Activated CD8-positive, alpha-beta memory T cell treated with anti-CD3 and anti-CD28 coated beads for 36 hours (primary cell): ENCODE measurements around the gene CMTM7. TPM values are rescaled to one million over a fixed set of nuclear protein-coding genes. Genes with fewer than 3 reads are reported as not detected.
"Not testable (repeated sequence)": the region's sequence is repeated elsewhere in the genome, so short reads cannot be mapped to it uniquely, and the experiment has no call there.

ENCODE experiments used
- CTCF ChIA-PET: fragments of 350-600 bp; sonication (Branson Sonifier 250); formaldehyde crosslinking; loops from one replicate; lab custom pipeline; 2021; ENCODE audit warnings: antibody characterized with exemption; lab: Charles Lee
- POLR2A ChIA-PET: fragments of 350-600 bp; sonication (Branson Sonifier 250); formaldehyde crosslinking; loops from one replicate; lab custom pipeline; 2021; ENCODE audit warnings: antibody characterized with exemption; lab: Charles Lee
- total RNA-seq, 2 experiments: library from RNA; stranded (reverse); gene quantifications; one replicate each; pipeline ENCODE4 v1.2.3, GENCODE V29; 2021

Gene CMTM7
- total RNA-seq, 2 experiments from 2014 or later, result 44.2 to 47.6 TPM

DNA sequence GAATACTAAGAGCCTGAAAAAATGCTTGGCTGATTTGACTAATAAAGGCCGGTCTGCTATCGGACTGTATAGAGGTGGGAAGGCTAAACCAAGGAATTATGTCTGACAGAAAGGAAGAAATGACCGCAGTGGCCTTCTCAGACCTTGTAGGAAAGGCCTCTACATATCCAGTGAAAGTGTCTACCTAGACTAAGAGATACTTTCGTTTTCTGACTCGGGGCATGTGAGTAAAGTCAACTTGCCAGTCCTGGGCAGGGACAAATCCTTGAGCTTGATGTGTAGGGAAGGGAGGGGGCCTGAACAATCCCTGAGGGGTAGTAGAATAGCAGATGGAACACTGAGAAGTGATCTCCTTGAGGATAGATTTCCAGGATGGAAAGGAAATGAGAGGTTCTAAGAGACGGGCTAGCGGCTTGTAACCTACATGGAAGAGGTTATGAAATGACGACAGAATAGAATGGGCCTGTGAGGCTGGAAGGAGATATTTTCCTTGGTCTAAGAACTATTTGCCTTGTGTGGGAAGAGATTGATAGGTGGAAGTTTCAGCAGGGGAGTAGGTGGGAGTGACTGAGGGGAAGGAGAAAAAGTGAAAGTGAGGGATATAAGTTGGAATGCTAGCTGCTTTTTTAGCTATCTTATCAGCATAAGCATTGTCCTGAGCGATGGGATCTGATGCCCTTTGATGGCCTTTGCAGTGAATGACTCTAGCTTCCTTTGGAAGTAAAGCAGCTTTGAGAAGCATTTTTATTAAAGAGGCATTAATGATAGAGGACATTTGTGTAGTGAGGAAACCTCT, 70.7 kb downstream of the CMTM7 start:
- CTCF ChIA-PET, result interaction anchor here (0.9 to 1.1 kb wide), 2 partner anchors 28 to 64 kb away, joined by 3 read pairs; no protein-coding TSS in a partner anchor
- POLR2A ChIA-PET, result not testable (repeated sequence)

DNA sequence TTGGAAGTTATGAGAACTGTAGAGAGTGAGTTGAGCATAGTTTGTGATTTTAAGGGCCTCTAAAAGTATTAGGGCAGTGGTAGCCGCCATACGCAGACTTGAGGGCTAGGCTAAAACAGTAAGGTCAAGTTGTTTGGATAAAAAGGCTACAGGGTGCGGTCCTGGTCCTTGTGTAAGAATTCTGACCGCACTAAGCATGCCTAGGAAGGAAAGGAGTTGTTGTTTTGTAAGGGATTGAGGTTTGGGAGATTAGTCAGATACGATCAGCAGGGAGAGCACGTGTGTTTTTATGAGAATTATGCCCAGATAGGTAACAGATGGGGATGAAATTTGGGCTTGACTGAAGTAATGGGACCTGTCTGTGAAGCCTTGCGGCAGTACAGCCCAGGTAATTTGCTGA, 71.8 kb downstream of the CMTM7 start:
- CTCF ChIA-PET, POLR2A ChIA-PET: not testable (repeated sequence)

DNA sequence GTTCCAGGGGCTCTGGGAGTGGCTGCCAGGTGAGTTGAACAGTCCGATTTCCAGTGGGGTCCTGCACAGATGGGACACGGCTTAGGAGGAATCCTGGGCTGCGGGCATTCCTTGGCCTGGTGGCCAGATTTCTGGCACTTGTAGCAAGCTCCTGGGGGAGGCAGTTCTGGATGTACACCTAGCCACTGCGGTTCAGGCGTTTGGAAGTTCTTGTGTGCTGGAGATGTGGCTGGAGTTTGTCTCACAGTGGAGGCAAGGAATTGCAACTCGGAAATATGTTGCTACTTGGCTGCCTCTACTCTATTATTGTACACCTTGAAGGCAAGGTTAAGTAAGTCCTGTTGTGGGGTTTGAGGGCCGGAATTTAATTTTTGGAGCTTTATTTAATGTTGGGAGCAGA, 73.1 kb downstream of the CMTM7 start:
- CTCF ChIA-PET, result not testable (repeated sequence)

DNA sequence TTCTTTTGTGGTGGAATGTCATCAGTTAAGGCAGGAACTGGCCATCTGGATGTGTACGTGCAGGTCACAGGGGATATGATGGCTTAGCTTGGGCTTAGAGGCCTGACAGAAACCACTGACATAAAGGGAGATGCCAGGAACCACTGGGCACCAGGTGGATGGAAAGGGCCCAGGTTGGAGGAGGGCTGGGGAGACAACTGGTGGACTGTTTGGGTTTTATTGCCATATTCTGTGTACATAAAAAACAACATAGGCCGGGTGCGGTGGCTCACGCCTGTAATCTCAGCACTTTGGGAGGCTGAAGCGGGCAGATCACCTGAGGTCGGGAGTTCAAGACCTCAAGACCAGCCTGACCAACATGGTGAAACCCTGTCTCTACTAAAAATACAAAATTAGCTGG, 75.2 kb downstream of the CMTM7 start:
- POLR2A ChIA-PET, result not testable (repeated sequence)

More for the DNA sequence above, 73.1 kb downstream of the CMTM7 start:
- POLR2A ChIA-PET, result not testable (repeated sequence)

DNA sequence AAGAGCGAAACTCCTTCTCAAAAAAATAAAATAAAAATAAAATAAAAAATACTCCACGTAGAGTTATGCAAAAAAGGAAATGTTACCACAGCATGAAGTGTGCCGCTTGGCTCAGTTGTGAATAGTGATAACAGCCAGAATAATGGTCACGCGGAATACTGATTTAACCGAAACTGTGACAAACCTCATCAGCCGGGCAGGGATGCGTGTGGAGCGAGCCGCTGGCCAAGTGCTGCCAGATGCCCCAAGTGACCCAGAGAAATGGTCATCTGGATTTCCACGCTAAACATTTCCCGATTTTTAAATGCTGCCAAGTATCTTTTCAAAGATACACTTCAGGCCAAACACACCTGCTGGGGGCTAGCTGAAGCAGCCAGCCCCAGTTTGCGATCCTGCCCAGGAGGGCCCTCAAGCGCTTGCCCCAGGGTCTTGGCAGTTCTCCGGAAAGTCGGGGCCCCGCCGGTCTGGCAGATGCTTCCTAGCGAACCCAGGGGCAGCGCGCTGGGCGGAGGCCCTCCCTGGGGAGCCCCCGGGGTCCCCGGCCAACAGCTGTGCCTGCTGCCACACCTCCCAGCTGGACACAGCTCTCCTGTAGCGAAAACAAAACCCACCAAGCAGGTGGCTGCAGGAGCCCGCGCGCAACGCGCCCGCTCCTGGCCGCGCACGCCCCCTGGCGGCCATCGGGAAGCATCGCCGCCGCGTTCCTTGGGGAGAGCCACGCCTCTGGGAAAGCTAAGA, 75.8 kb downstream of the CMTM7 start:
- CTCF ChIA-PET, result interaction anchor here (0.6 to 3.8 kb wide), 31 partner anchors 8 to 291 kb away, joined by 3 to 43 read pairs (median 5); partner anchors contain the start of gene CMTM7
- POLR2A ChIA-PET, result interaction anchor here (0.6 to 1.0 kb wide), 2 partner anchors 12 to 32 kb away, joined by 3 to 4 read pairs; no protein-coding TSS in a partner anchor

More for the DNA sequence above, 75.2 kb downstream of the CMTM7 start:
- CTCF ChIA-PET, result interaction anchor here (1.1 to 3.8 kb wide), 8 partner anchors 11 to 91 kb away, joined by 3 to 43 read pairs (median 8); partner anchors contain the start of gene CMTM7

DNA sequence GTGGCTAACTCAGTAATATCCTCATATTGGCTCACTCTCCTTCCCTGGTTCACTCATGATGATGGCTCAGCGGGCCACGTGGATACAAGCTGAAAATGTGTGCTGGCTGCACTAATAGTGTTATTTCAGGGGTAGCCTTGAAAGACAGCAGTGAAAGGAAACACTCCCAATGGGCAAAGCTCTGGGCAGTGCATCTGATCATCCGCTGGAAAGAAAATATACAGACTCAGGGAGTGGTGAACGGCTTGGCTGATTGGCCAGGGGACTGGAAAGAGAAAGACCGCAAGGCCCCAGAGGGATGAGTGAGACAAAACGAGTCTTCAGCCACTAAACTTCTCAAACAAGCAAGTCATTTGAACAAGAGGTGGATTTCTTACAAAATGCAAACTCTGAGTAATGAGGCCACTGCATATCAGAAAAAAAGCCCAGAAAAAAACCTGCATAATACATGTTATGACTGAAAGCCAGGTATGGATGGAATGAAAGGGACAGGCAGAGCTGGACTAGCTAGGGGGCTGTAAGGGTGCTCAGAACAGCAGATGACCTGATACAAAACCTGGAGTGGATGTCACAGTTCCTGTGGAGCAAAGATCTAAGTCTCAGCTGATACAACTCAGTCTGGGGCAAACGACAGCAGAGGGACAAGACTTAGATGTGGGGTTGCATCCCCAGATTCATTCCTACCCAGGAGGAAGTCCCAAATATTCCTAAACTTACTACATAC, 77.7 kb downstream of the CMTM7 start:
- CTCF ChIA-PET, result interaction anchor here (1.0 to 3.8 kb wide), 5 partner anchors 14 to 94 kb away, joined by 3 to 43 read pairs (median 12); no protein-coding TSS in a partner anchor
- POLR2A ChIA-PET, result interaction anchor here (0.9 kb wide), 1 partner anchor 30 kb away, joined by 3 read pairs; no protein-coding TSS in a partner anchor

DNA sequence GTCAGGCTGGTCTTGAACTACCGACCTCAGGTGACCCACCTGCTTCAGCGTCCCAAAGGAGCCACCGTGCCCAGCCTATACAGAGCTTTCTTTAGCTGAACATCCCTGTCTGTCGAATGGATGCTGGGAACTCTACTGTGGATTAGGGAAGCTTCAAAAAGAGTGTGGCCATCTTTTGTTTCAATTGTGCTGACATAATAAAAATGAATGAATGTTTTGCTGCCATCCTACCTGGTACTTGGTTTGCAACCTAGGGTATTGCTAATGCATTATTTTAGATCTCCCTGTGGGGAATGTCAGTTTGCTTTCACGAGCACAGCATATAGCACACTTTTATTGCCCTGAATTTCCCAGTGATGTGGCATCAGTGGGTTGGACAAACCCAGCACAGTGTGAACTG, 78.7 kb downstream of the CMTM7 start:
- ChIA-PET POLR2A (interaction anchor here (0.6 to 0.9 kb wide), 4 partner anchors 31 to 310 kb away, joined by 3 to 10 read pairs (median 5); no protein-coding TSS in a partner anchor), CTCF (interaction anchor here (1.6 to 3.8 kb wide), 2 partner anchors 15 to 95 kb away, joined by 3 to 43 read pairs; no protein-coding TSS in a partner anchor)

DNA sequence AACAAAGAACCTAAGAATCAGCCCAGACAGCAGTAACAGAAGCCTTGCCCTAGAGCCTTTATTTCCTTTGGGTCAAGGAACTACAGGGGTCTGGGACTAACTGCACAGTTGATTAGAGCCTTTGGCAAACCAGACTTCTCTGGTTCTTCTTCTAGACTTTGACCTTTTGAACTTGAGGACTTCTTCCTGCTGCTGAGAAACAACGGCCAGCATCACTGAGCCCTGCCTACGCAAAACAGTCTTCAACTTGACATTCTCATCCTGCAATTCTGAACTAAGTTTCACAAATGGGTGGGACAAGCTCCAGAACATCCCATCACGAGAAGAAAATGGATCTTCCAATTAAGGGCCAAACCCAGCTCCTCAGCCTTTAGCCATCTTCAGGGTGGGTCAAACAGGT, 79.6 kb downstream of the CMTM7 start:
- ChIA-PET CTCF (no interaction called here), POLR2A (interaction anchor here (0.6 kb wide), 1 partner anchor 191 kb away, joined by 7 read pairs; no protein-coding TSS in a partner anchor)

DNA sequence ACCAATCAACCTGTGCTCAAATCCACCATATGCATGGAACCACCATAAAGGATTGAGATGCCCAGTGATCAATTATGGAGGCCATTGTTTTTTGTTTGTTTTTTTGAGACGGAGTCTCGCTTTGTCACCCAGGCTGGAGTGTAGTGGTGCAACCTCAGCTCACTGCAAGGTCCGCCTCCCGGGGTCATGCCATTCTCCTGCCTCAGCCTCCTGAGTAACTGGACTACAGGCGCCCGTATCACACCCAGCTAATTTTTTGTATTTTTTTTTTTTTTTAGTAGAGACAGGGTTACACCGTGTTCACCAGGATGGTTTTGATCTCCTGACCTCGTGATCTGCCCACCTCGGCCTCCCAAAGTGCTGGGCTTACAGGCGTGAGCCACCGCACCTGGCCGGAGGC, 80.5 kb downstream of the CMTM7 start:
- POLR2A ChIA-PET, CTCF ChIA-PET: not testable (repeated sequence)

DNA sequence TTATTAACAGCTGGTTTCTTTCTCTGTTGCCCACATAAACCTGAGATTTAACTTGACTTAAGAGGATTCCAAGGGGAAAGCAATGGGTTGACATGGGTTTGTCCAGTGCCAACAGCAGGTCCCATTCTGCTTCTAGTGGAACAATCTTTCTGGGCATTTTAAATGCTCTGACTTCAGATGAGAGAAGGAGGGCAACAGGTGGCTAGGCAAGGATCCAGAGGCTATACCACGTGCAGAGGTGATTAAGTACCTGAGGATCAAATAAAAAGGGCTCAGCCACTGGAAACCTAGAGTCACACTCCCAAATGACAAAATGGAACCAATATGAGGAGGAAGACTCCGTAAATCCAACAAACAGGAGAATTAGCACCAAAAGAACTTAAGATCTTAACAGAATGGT, 82.5 kb downstream of the CMTM7 start:
- POLR2A ChIA-PET, result no interaction called here
- CTCF ChIA-PET, result no interaction called here

DNA sequence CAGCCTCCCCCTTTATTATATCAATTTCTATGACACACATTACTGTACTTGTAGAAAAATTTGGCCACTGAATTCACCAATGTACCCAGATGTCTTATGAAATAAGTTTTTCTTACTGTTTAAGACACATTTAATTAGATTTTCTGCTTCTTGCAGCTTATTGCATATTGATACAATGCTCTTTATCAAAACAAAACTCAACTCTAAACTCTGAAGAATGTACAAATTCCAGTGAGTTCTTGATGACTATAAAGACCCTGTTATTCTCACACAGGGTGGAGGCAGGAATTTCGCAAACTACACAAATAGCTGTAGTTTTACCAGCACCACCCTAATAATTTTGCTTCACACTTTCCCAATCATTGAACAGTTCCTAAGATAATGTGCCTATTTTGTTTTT, 89.0 kb downstream of the CMTM7 start:
- CTCF ChIA-PET, result interaction anchor here (1.6 to 2.2 kb wide), 2 partner anchors 13 to 105 kb away, joined by 3 to 8 read pairs; no protein-coding TSS in a partner anchor
- POLR2A ChIA-PET, result no interaction called here

DNA sequence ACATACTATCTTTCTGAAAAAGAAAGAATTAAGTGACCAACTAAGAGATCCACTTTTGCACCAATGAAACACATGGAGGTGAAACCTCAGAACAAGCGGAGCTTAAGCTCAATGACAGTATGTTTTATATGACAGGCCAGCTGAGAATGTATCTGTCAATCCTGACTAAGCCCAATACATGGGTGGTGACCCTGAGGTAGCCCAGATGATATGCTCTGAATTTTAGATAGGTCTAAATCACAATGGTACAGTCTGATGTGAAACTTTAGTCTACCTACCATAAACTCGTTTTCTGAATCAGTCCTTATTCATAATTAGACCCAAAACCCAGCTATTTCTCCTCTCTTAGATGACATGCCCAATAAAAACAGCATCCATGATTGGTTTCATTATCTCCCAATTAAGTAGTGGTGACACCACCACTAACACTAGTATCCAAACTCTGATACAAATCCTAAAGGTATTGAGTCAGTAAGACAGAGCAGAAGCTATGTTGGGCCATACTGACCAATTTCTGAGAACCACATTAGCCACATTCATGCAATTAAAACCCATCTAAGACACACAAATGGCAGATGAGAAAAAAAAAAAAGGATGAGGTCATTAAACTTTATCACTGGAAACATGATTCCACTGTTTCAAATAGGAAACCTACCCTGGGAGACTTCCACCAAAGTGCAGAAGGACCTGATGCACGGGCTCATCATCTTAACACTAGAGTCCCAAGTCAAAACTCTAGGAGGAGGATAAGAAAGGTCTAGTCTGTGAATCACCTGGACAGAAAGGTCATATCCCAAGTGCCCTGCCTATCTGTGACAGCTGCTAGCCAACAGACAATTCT, 90.4 kb downstream of the CMTM7 start:
- ChIA-PET CTCF (interaction anchor here (1.8 kb wide), 1 partner anchor 14 kb away, joined by 4 read pairs; no protein-coding TSS in a partner anchor), POLR2A (no interaction called here)

DNA sequence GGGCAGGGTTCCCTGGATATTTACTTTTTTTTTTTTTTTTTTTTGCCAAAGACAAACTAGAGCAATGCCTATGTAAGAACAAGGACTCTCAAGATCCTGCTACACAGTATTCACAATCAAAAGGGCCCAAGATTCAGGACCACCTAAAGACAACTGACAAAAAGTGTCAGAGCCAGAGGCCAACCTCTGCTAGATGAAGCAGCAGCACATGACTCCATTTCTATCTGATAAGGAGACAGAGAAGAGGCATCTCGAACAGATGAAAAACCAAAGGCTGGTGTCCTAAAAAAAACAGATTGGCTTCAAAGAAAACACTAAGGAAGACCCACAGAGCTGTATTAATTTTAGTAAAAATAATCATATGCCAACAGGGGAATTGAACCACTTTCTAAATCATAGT, 91.0 kb downstream of the CMTM7 start:
- CTCF ChIA-PET, result interaction anchor here (0.7 to 1.8 kb wide), 2 partner anchors 15 to 1019 kb away, joined by 3 to 4 read pairs; no protein-coding TSS in a partner anchor
- POLR2A ChIA-PET, result no interaction called here

DNA sequence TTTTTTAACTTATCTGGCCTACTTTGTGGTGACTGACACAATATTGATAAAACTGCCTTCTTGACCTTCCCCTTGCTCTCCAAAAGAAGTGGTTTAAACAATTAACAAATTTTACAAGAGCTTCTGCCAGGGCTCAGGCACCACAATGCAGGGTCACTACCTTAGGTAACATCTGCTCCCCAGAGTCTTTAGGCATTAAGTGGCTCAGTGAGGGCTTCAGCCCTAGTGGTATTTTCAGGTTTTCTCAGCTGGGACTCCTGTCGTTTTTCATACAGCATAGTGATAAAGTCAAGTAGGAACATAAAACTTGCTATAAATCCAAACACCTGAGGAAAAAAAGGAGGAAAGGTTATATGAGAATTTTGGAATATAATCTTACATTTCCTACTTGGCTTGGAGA, 92.1 kb downstream of the CMTM7 start:
- CTCF ChIA-PET, result interaction anchor here (1.8 kb wide), 1 partner anchor 16 kb away, joined by 4 read pairs; no protein-coding TSS in a partner anchor

DNA sequence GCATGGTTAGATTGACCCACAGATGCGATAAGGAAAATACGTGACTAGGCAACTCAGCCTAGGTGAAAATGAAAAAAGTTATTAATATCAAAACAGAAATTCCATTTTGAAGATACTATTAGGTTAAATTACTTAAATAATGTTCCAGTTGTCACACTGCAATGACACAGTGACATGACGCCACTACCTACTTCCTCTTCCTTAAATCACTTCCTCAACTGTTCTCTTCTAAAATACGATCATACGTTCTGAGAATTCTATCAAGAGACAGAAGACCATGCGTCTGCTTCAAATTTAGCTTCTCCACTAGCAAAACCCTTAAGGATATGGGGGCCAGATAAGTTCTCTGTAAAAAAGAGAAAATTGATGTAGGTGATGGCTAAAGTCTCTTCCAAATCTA, 92.8 kb downstream of the CMTM7 start:
- CTCF ChIA-PET, result no interaction called here
- POLR2A ChIA-PET, result no interaction called here

More for the DNA sequence above, 92.1 kb downstream of the CMTM7 start:
- POLR2A ChIA-PET, result no interaction called here

DNA sequence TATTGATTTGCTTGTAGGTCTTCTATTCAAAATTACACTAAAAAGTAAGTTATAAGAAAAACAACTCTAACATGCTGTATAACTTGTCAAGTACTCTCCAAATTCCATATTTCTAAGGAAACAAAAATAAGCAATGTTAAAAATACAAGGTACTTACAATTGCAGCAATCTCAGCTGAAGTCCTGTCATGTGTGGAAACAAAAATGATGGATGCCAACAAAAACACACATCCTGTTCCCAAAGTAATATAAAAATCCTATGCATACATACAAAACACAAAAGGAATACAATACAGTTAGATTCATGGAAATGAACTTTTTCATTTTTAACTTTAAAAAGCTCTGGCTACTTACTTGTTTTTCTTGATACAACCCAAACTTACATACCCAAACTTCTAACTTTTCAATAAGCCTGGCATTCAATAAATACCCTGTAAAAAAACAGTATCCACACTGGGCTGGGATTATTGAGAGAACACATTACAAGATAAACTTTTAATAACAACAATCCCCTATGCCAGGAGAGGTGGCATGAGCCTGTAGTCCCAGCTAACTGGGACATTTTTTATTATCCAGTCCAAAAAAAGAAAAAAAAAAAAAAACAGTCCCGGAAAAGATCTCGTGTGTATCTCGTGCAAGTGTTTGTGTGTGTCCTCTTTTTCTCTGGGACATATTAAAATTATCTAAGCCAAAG, 96.3 kb downstream of the CMTM7 start:
- POLR2A ChIA-PET, result no interaction called here
- CTCF ChIA-PET, result no interaction called here

DNA sequence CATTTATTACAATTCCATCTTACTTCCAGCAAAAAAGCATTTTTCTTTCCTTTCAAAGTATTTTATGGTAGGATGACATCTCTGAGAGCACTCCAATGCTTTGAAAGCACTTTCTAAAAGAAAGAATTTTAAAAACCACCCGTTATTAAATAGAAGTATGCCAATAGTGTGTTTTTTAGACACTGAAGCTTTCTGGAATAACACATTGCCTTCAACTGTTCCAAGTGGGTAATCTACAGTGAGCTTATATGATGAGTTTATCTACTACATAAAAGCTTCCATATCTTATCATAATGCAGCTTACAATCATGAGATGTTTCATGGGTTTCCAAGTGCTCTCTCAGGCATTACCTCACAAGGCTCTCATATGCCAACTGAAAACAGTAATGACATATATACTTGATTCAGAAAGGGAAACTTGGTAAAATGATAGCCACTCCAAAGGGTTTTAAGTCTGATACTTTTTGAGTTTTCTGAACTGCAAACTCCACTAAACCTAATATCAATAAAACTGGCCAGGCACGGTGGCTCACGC, 96.9 kb downstream of the CMTM7 start:
- ChIA-PET POLR2A (no interaction called here), CTCF (interaction anchor here (0.6 to 0.7 kb wide), 2 partner anchors 18 to 36 kb away, joined by 5 to 6 read pairs; no protein-coding TSS in a partner anchor)
